NCI-H460 (cell line): ENCODE measurements around the gene ARHGAP26. TPM values are rescaled to one million over a fixed set of nuclear protein-coding genes. Genes with fewer than 3 reads are reported as not detected.

Source experiments
- DNase-seq: peaks from one replicate; pipeline ENCODE4 v3.0.0-alpha.2; 2016; ENCODE audit warnings: low read depth; ENCODE audit errors: extremely low read depth
- total RNA-seq: library from RNA; depleted of rRNA; stranded (reverse); fragments of >200 nt; shearing (Covaris generic); gene quantifications from 2 replicates; pipeline ENCODE4 v1.2.3, GENCODE V29; 2014

The ARHGAP26 gene
- total RNA-seq, 1 experiment from 2014 or later, result 3.9 TPM

- no peak for DNase-seq
These were observed 12.9 kb downstream of the ARHGAP26 start for GRCh38 chr5:142782976-142783530.

- DNase-seq, result no peak
These were observed 13.6 kb downstream of the ARHGAP26 start for GRCh38 chr5:142783601-142784341.

- DNase-seq, result no peak
These were observed 14.3 kb downstream of the ARHGAP26 start for GRCh38 chr5:142784401-142784955.

- no peak for DNase-seq
These were observed 15.0 kb downstream of the ARHGAP26 start for GRCh38 chr5:142785206-142785605.

GRCh38 chr5:142789206-142789605 lies 19.0 kb downstream of the ARHGAP26 start:
- DNase-seq, result no peak

GRCh38 chr5:142792012-142792864 lies 22.1 kb downstream of the ARHGAP26 start:
- DNase-seq, result no peak

- DNase-seq, result no peak
These were observed 22.7 kb downstream of the ARHGAP26 start for GRCh38 chr5:142792865-142793232.

GRCh38 chr5:142794537-142794936 lies 24.4 kb downstream of the ARHGAP26 start:
- DNase-seq, result no peak

- DNase-seq, result no peak
These were observed 25.1 kb downstream of the ARHGAP26 start for GRCh38 chr5:142795251-142795650.

- no peak for DNase-seq
These were observed 26.4 kb downstream of the ARHGAP26 start for GRCh38 chr5:142796492-142797109.

GRCh38 chr5:142797420-142797819 lies 27.2 kb downstream of the ARHGAP26 start:
- DNase-seq, result no peak

- no peak for DNase-seq
These were observed 28.1 kb downstream of the ARHGAP26 start for GRCh38 chr5:142798099-142798770.

- DNase-seq, result no peak
These were observed 30.8 kb downstream of the ARHGAP26 start for GRCh38 chr5:142800776-142801494.

GRCh38 chr5:142801495-142801871 lies 31.3 kb downstream of the ARHGAP26 start:
- DNase-seq, result no peak

GRCh38 chr5:142803428-142804125 lies 33.4 kb downstream of the ARHGAP26 start:
- DNase-seq, result peak; percentile 41

GRCh38 chr5:142805339-142805738 lies 35.2 kb downstream of the ARHGAP26 start:
- DNase-seq, result no peak

GRCh38 chr5:142806841-142807267 lies 36.7 kb downstream of the ARHGAP26 start:
- DNase-seq, result no peak

- DNase-seq, result no peak
These were observed 37.3 kb downstream of the ARHGAP26 start for GRCh38 chr5:142807372-142807911.
